ENCODE results near the gene VENTX. TPM values are rescaled to one million over a fixed set of nuclear protein-coding genes. Genes with fewer than 3 reads are reported as not detected.
"Not testable (repeated sequence)": the region's sequence is repeated elsewhere in the genome, so short reads cannot be mapped to it uniquely, and the experiment has no call there.

The VENTX gene
- total and polyA plus RNA-seq, 3 experiments from 2014 or later, result not detected

DNA sequence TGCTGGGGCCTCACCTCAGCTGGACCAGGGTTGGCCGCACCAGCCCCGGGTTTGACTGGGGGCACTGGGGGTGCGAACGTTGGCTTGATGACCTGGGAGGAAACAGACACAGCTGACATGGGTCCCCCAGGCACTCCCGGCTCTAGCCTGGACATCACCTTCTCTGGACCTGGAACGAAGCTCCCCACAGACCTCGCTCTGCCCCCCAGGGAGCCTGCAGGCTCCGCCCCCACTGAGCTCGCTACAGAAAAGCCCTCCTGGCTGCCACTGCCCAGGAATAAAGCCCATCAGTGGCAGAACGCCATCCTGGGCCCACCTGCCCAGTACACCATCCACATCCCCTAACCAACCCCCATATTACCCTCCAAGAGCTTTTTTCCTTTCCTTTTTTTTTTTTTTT is 26.0 kb downstream of the VENTX start:
- Histone ChIP-seq H3K27ac (ENCODE audit: low read depth, low read length) (no peak overlapping the region), H3K4me3 (ENCODE audit: low read length) (no peak overlapping the region), H3K4me1 (ENCODE audit: insufficient read depth, low read length) (peaks cover 60% of the 10 kb centered on the region), H3K36me3 (ENCODE audit: insufficient read depth, low read length) (no peaks in the 10 kb centered on the region), H3K27me3 (ENCODE audit: insufficient read depth, low read length, poor library complexity, severe bottlenecking) (no peaks in the 10 kb centered on the region), H3K9me3 (ENCODE audit: low read length) (no peaks in the 10 kb centered on the region)
- peak overlapping the region in 3 of 7 donors; percentile 31 to 71 (median 45) for H3K4me3 Mint-ChIP-seq
- ChIA-PET POLR2A (interaction anchor here (1.0 to 1.8 kb wide), 2 partner anchors 12 to 14 kb away, joined by 7 to 9 read pairs; partner anchors contain the start of gene ADAM8), CTCF (interaction anchor here (0.7 to 1.5 kb wide), 5 partner anchors 11 to 65 kb away, joined by 3 to 10 read pairs (median 5); no protein-coding TSS in a partner anchor)
- H3K27me3 Mint-ChIP-seq, result peaks cover 0 to 2% of the 10 kb centered on the region in 2 donors
- peaks cover 45 to 67% (median 63%) of the 10 kb centered on the region in 3 donors for H3K4me1 Mint-ChIP-seq
- no peaks in the 10 kb centered on the region for H3K9me3 Mint-ChIP-seq
- no peak for DNase-seq
- peaks cover 0 to 14% (median 0%) of the 10 kb centered on the region in 3 donors for H3K36me3 Mint-ChIP-seq
- peak overlapping the region in 7 of 8 donors; percentile 51 to 99 (median 88) for H3K27ac Mint-ChIP-seq

DNA sequence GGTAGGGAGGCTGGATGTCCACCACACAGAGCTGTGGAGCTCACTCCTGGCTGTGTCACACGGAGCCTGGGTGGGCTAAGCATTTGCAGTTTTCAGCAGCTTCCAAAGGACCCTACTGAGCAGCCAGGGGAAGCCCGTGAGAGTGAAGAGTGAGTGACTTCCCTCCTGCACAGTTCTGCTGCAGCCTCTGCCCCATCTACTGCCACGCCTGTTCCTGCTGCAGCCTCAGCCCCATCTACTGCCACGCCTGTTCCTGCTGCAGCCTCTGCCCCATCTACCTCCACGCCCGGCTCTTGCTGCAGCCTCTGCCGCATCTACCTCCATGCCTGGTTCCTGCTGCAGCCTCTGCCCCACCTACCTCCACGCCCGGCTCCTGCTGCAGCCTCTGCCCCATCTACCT is 26.8 kb downstream of the VENTX start:
- DNase-seq, result peak in 3 of 5 donors; percentile 27 to 74 (median 32)
- no peak overlapping the region for H3K4me3 ChIP-seq (ENCODE audit: low read length)

DNA sequence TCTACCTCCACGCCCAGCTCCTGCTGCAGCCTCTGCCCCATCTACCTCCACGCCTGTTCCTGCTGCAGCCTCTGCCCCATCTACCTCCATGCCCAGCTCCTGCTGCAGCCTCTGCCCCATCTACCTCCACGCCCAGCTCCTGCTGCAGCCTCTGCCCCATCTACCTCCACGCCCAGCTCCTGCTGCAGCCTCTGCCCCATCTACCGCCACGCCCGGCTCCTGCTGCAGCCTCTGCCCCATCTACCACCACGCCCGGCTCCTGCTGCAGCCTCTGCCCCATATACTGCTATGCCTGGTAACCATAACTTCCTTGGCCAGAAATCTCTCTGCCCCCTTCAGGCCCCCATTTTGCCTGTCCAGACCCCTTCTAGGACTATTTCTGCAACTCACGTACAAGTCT is 27.4 kb downstream of the VENTX start:
- H3K4me3 Mint-ChIP-seq, result peak overlapping the region in 4 of 7 donors; percentile 26 to 75 (median 38)
- peaks cover 0 to 24% (median 0%) of the 10 kb centered on the region in 3 donors for H3K36me3 Mint-ChIP-seq
- H3K27me3 Mint-ChIP-seq; POLR2A ChIA-PET; H3K36me3 ChIP-seq (ENCODE audit: insufficient read depth, low read length); H3K9me3 ChIP-seq (ENCODE audit: low read length); H3K27me3 ChIP-seq (ENCODE audit: insufficient read depth, low read length, poor library complexity, severe bottlenecking); DNase-seq; H3K4me3 ChIP-seq (ENCODE audit: low read length); H3K27ac ChIP-seq (ENCODE audit: low read depth, low read length); H3K9me3 Mint-ChIP-seq: not testable (repeated sequence)
- H3K4me1 Mint-ChIP-seq, result peaks cover 36 to 55% (median 51%) of the 10 kb centered on the region in 3 donors
- H3K4me1 ChIP-seq (ENCODE audit: insufficient read depth, low read length), result peaks cover 46% of the 10 kb centered on the region
- CTCF ChIA-PET, result interaction anchor here (0.7 kb wide), 1 partner anchor 805 kb away, joined by 3 read pairs; no protein-coding TSS in a partner anchor
- H3K27ac Mint-ChIP-seq, result peak overlapping the region in 5 of 8 donors; percentile 45 to 88 (median 71)

More for the DNA sequence above, 26.8 kb downstream of the VENTX start:
- no peaks in the 10 kb centered on the region for H3K36me3 ChIP-seq (ENCODE audit: insufficient read depth, low read length)
- ChIA-PET POLR2A (interaction anchor here (1.0 to 1.8 kb wide), 2 partner anchors 12 to 14 kb away, joined by 7 to 9 read pairs; partner anchors contain the start of gene ADAM8), CTCF (interaction anchor here (0.7 to 1.5 kb wide), 7 partner anchors 11 to 805 kb away, joined by 3 to 10 read pairs (median 4); no protein-coding TSS in a partner anchor)
- Mint-ChIP-seq H3K36me3 (peaks cover 0 to 20% (median 0%) of the 10 kb centered on the region in 3 donors), H3K27me3 (peaks cover 0 to 2% of the 10 kb centered on the region in 2 donors), H3K4me3 (peak overlapping the region; percentile 38 to 71 (median 64)), H3K27ac (peak overlapping the region; percentile 52 to 99 (median 86)), H3K9me3 (no peaks in the 10 kb centered on the region), H3K4me1 (peaks cover 39 to 61% (median 57%) of the 10 kb centered on the region in 3 donors)
- no peaks in the 10 kb centered on the region for H3K9me3 ChIP-seq (ENCODE audit: low read length)
- H3K27ac ChIP-seq (ENCODE audit: low read depth, low read length), result no peak overlapping the region
- no peaks in the 10 kb centered on the region for H3K27me3 ChIP-seq (ENCODE audit: insufficient read depth, low read length, poor library complexity, severe bottlenecking)
- peaks cover 52% of the 10 kb centered on the region for H3K4me1 ChIP-seq (ENCODE audit: insufficient read depth, low read length)

DNA sequence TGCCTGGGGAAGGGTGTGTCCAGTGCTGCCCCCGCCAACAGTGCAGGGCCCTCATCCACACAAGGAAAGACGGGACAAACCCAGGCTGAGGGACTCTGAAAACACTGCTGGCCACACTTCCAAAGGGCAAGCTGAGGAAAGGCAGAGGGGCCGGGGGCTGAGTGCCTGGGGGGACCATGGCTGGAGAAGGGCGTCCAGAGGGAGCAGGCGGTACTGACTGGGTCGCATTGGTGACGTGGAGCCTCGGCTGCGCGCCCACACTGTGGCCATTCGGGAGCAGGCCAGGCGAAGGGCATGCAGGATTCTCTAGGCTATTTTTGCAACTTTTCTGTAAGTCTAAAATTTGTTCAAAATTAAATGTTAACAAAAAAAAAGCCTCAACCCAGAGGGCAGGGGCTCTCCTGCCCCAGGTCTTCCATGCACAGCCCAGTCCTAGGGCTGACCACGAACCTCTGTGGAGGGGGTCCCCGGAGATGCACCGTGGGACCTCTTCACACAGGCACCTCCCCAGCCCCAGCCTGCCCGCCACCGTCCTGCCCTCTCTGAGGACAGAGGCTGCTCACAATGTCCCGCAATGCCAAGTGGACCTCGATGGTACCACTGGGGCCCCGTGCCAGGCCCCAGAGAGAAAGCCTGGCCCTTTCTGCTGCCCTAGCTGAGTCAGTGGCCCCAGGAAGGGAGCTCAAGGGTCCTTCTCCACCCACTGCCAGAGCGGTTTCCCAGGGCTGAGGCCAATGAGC is 28.6 kb downstream of the VENTX start:
- Histone ChIP-seq H3K27me3 (ENCODE audit: insufficient read depth, low read length, poor library complexity, severe bottlenecking) (no peaks in the 10 kb centered on the region), H3K4me3 (ENCODE audit: low read length) (no peak overlapping the region), H3K36me3 (ENCODE audit: insufficient read depth, low read length) (peaks cover 11% of the 10 kb centered on the region), H3K4me1 (ENCODE audit: insufficient read depth, low read length) (peaks cover 35% of the 10 kb centered on the region), H3K27ac (ENCODE audit: low read depth, low read length) (no peak overlapping the region), H3K9me3 (ENCODE audit: low read length) (no peaks in the 10 kb centered on the region)
- H3K36me3 Mint-ChIP-seq, result peaks cover 0 to 33% (median 0%) of the 10 kb centered on the region in 3 donors
- no peaks in the 10 kb centered on the region for H3K9me3 Mint-ChIP-seq
- peak overlapping the region in 2 of 7 donors; percentile 37 to 42 for H3K4me3 Mint-ChIP-seq
- peak overlapping the region in 4 of 8 donors; percentile 33 to 90 (median 68) for H3K27ac Mint-ChIP-seq
- peaks cover 26 to 43% (median 40%) of the 10 kb centered on the region in 3 donors for H3K4me1 Mint-ChIP-seq
- no peak for DNase-seq
- ChIA-PET CTCF (interaction anchor here (0.9 to 1.7 kb wide), 2 partner anchors 9 to 12 kb away, joined by 4 to 5 read pairs; no protein-coding TSS in a partner anchor), POLR2A (no interaction called here)
- peaks cover 0 to 2% of the 10 kb centered on the region in 2 donors for H3K27me3 Mint-ChIP-seq

DNA sequence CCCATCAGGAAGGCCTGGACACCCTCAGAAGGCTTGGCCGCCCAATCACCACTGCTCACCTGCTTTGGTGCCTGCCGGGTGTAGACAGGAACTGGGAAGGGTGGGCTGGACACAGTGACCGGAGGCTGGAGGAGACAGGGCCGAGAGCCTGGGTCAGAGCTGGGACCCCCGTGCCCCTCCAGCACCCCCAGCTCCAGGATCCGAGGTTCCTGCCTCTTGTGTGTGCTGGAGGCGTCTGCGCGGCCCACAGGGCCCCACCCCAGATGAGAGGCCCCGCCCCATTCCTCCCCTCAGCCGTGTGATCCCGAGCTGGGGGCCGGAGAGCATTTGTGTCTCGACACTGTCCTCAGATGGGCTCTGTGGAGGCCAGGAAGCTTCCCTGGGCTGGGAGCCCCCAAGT is 29.6 kb downstream of the VENTX start:
- ChIA-PET POLR2A (no interaction called here), CTCF (interaction anchor here (1.7 kb wide), 1 partner anchor 8 kb away, joined by 5 read pairs; no protein-coding TSS in a partner anchor)
- Mint-ChIP-seq H3K4me3 (no peak overlapping the region), H3K27me3 (peaks cover 0 to 2% of the 10 kb centered on the region in 2 donors), H3K36me3 (peaks cover 0 to 42% (median 0%) of the 10 kb centered on the region in 3 donors), H3K9me3 (no peaks in the 10 kb centered on the region), H3K4me1 (peaks cover 23 to 37% (median 36%) of the 10 kb centered on the region in 3 donors), H3K27ac (no peak overlapping the region)
- Histone ChIP-seq H3K27ac (ENCODE audit: low read depth, low read length) (no peak overlapping the region), H3K36me3 (ENCODE audit: insufficient read depth, low read length) (peaks cover 11% of the 10 kb centered on the region), H3K9me3 (ENCODE audit: low read length) (no peaks in the 10 kb centered on the region), H3K4me1 (ENCODE audit: insufficient read depth, low read length) (peaks cover 30% of the 10 kb centered on the region), H3K4me3 (ENCODE audit: low read length) (no peak overlapping the region), H3K27me3 (ENCODE audit: insufficient read depth, low read length, poor library complexity, severe bottlenecking) (no peaks in the 10 kb centered on the region)
- no peak for DNase-seq

DNA sequence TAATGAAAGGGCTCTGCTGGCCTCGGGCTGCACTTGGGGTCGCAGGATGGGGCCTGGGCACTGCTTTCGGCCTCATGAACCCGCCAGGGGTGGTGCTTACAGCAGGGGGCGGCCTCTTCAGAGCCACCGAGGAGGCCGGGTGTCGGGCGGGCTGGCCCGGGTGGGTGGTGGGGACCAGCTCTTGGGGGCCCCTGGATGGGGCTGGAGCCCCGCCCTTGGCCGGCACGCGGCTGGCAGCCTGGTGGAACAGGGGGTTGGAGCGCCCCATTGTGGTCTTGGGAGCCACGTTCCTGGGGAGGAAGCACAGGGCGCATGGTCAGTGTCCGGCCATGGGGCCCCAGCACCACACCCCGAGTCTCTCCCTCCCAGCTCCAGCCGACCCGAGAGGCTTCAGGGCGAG is 30.2 kb downstream of the VENTX start:
- Histone ChIP-seq H3K4me1 (ENCODE audit: insufficient read depth, low read length) (peaks cover 25% of the 10 kb centered on the region), H3K27me3 (ENCODE audit: insufficient read depth, low read length, poor library complexity, severe bottlenecking) (no peaks in the 10 kb centered on the region), H3K4me3 (ENCODE audit: low read length) (no peak overlapping the region), H3K27ac (ENCODE audit: low read depth, low read length) (no peak overlapping the region), H3K9me3 (ENCODE audit: low read length) (no peaks in the 10 kb centered on the region), H3K36me3 (ENCODE audit: insufficient read depth, low read length) (peaks cover 11% of the 10 kb centered on the region)
- Mint-ChIP-seq H3K36me3 (peaks cover 0 to 43% (median 0%) of the 10 kb centered on the region in 3 donors), H3K9me3 (no peaks in the 10 kb centered on the region), H3K27me3 (peaks cover 0 to under 1% of the 10 kb centered on the region in 2 donors), H3K4me3 (no peak overlapping the region), H3K4me1 (peaks cover 22 to 32% (median 31%) of the 10 kb centered on the region in 3 donors), H3K27ac (no peak overlapping the region)
- ChIA-PET CTCF (interaction anchor here (1.7 kb wide), 1 partner anchor 8 kb away, joined by 5 read pairs; no protein-coding TSS in a partner anchor), POLR2A (no interaction called here)
- DNase-seq, result no peak

DNA sequence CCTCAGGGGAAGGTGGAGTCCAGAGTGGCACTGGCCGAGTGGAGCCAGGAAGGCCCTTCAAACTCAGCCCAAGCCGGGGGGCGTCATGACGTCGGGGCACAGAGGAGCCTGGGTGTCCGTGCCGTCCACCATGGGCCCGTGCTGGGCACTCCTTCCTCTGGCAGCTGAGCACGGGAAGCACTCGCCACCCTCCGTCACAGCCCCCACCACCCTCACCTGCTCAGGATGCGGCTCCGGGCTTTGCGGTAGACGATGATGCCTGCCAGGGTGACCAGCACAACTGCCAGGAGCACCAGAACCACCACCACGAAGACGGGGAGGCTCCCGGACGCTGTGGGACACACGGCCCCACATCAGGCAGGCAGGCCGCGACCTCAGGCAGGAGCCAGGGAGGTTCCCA is 30.9 kb downstream of the VENTX start:
- H3K27me3 ChIP-seq (ENCODE audit: insufficient read depth, low read length, poor library complexity, severe bottlenecking), result no peaks in the 10 kb centered on the region
- peaks cover 18% of the 10 kb centered on the region for H3K4me1 ChIP-seq (ENCODE audit: insufficient read depth, low read length)
- no peaks in the 10 kb centered on the region for H3K9me3 ChIP-seq (ENCODE audit: low read length)
- H3K27ac Mint-ChIP-seq, result no peak overlapping the region
- H3K36me3 Mint-ChIP-seq, result peaks cover 0 to 41% (median 0%) of the 10 kb centered on the region in 3 donors
- ChIA-PET CTCF (no interaction called here), POLR2A (no interaction called here)
- peaks cover 16 to 25% (median 24%) of the 10 kb centered on the region in 3 donors for H3K4me1 Mint-ChIP-seq
- no peak for DNase-seq
- H3K9me3 Mint-ChIP-seq, result no peaks in the 10 kb centered on the region
- peaks cover 11% of the 10 kb centered on the region for H3K36me3 ChIP-seq (ENCODE audit: insufficient read depth, low read length)
- no peak overlapping the region for H3K4me3 Mint-ChIP-seq
- no peaks in the 10 kb centered on the region for H3K27me3 Mint-ChIP-seq
- H3K4me3 ChIP-seq (ENCODE audit: low read length), result no peak overlapping the region
- H3K27ac ChIP-seq (ENCODE audit: low read depth, low read length), result no peak overlapping the region

DNA sequence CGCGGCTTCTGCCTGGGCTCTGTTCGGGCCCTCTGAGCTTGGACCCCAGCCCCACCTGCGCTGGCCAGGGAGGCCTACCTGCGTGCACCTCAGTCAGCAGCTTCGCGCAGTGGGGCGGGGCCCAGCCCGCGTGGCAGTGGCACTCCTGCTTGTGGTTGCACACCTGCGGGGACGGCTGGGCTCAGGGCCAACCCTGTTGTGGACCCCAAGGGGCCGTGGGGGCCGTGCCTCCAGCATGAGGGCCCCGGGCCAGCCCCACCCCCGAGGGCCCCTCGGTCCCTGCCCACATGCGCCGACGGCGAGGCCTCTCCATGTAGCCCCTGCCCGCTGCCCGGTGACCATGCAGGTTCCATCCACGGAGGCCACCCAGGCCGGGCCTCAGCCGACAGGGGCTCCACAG is 31.7 kb downstream of the VENTX start:
- no peak overlapping the region for H3K27ac ChIP-seq (ENCODE audit: low read depth, low read length)
- no peaks in the 10 kb centered on the region for H3K27me3 ChIP-seq (ENCODE audit: insufficient read depth, low read length, poor library complexity, severe bottlenecking)
- Mint-ChIP-seq H3K36me3 (peaks cover 0 to 41% (median 0%) of the 10 kb centered on the region in 3 donors), H3K4me3 (peak overlapping the region in 1 of 7 donors; percentile 61), H3K9me3 (no peaks in the 10 kb centered on the region), H3K27ac (no peak overlapping the region), H3K27me3 (no peaks in the 10 kb centered on the region), H3K4me1 (peaks cover 9 to 17% (median 15%) of the 10 kb centered on the region in 3 donors)
- ChIA-PET CTCF (no interaction called here), POLR2A (no interaction called here)
- no peaks in the 10 kb centered on the region for H3K9me3 ChIP-seq (ENCODE audit: low read length)
- H3K4me1 ChIP-seq (ENCODE audit: insufficient read depth, low read length), result peaks cover 10% of the 10 kb centered on the region
- no peak overlapping the region for H3K4me3 ChIP-seq (ENCODE audit: low read length)
- H3K36me3 ChIP-seq (ENCODE audit: insufficient read depth, low read length), result peaks cover 11% of the 10 kb centered on the region
- no peak for DNase-seq

All from CD8-positive, alpha-beta memory T cell (primary cell).